Measurements from ENCODE around the gene FBXL3.

FBXL3 gene, protein sequence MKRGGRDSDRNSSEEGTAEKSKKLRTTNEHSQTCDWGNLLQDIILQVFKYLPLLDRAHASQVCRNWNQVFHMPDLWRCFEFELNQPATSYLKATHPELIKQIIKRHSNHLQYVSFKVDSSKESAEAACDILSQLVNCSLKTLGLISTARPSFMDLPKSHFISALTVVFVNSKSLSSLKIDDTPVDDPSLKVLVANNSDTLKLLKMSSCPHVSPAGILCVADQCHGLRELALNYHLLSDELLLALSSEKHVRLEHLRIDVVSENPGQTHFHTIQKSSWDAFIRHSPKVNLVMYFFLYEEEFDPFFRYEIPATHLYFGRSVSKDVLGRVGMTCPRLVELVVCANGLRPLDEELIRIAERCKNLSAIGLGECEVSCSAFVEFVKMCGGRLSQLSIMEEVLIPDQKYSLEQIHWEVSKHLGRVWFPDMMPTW

DNA sequence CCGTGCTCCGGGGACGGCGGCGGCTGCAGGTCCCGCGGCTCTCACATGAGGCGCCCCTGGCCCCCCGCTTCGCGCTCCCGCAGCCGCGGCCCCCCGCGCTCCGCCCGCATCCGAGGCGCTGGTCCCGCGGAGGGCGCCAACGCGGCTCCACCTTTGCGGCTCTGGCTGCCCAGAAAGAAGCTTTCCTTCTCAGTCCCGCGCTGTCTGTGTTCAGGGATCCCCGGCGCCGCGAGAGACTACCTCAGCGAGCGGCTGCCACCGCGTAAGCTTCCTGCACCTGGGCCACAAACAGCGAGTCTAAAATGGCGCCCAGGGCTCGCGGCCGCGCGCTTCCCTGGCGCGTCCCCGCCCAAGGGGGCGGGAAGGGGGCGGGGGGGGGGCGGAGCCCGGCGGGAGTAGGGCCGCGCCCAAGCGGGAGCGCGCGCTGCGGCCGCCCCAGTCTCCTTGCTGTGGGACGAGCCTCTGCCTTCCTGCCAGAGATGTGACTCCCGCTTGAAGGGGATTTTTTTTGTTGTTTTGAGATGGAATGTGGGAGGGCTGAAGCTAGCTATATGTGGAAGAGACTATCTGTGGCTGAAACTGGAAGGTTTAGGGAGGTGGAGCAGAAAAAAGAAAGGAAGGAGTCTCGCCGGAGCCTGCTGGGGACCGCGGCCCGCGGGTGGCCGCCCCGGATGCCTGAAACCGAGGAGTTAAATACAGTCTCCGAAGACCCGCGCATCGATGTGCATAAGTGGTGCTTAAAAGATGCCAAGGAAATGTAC lies at the start of gene FBXL3:
Gene FBXL3 (minus strand): TSS at position 299 of the 761 bp plus-strand sequence. CDS start 5,299 bp downstream, outside the sequence.
- peak; percentile 95 for DNase-seq (ENCODE audit: low spot score)
- TF ChIP-seq, protein P1, sequence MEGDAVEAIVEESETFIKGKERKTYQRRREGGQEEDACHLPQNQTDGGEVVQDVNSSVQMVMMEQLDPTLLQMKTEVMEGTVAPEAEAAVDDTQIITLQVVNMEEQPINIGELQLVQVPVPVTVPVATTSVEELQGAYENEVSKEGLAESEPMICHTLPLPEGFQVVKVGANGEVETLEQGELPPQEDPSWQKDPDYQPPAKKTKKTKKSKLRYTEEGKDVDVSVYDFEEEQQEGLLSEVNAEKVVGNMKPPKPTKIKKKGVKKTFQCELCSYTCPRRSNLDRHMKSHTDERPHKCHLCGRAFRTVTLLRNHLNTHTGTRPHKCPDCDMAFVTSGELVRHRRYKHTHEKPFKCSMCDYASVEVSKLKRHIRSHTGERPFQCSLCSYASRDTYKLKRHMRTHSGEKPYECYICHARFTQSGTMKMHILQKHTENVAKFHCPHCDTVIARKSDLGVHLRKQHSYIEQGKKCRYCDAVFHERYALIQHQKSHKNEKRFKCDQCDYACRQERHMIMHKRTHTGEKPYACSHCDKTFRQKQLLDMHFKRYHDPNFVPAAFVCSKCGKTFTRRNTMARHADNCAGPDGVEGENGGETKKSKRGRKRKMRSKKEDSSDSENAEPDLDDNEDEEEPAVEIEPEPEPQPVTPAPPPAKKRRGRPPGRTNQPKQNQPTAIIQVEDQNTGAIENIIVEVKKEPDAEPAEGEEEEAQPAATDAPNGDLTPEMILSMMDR (IDR thresholded peaks at IDR 0.05; ENCODE audit: extremely low read depth, missing control alignments), result no peak

DNA sequence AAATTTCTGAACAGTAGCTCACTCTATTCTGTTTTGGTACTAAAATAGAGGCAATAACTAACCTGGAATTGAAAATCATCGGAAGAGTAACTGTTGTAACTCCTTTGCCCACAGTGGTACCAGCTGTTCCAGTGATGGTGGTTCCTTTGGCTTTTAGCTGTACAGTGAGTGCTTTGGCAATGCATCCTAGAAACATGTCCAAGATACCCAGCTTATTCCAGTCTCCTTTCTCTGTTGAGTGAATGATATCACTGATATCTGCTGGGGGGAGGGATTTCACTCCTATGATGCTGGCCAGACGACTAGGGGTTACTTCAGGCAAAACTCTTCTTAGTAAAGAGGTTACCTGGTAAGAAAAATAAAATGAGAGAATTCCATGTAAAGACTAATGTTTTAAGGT lies 40.6 kb upstream of the FBXL3 start:
- TF ChIP-seq, protein P1 (IDR thresholded peaks at IDR 0.05; ENCODE audit: extremely low read depth, missing control alignments), result no peak
- DNase-seq (ENCODE audit: low spot score), result no peak

DNA sequence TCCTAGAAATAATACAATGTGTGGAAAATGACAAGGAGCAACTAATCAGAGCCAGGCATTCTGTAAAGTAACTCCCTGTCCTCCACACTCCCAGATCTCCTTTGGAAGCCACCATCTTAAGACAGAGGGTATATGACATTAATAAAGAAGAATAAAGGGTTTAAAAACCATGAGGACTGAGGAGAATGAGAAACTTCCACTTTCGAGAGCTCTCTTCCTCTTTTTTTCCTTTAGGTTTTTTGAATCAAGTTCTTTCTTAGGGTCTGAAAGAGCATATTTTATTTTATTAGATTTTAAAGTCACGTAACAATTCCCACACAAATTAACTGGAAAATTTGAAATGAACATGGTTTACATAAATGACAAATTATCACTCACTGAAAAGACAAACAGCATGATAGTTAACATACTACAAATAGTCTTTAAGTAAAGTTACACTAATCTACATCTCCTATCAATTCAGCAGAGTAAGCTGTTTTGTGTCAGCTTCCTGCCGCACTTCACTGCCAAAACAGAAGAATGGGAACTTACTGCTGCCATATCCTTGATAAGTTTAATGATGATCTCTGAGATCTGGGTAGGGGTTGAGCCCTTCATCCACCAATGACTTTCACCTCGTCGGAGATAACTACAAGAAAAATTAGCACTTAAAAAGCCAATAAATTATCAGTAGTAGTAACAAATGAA lies 38.6 kb upstream of the FBXL3 start:
- DNase-seq (ENCODE audit: low spot score), result no peak
- TF ChIP-seq, protein P1 (IDR thresholded peaks at IDR 0.05; ENCODE audit: extremely low read depth, missing control alignments), result no peak

DNA sequence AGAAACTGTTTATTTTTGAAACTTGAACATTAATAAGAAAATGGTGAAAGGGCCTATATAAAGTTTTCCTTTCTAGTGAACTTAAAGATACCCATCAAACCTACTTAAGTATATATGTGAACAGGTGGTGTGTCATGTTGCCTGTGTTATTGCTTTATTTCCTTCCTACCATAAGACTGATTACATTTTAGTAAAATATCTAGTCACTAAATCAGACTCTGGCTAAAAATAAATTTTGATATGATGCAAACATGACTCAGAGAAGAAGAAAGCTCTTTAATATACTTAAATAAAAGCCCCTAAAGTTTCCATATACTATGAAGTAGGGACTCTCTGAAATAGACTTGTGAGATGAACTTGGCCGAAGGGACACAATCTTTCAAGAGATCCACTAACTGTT lies 35.1 kb upstream of the FBXL3 start:
- DNase-seq (ENCODE audit: low spot score), result no peak
- TF ChIP-seq, protein P1 (IDR thresholded peaks at IDR 0.05; ENCODE audit: extremely low read depth, missing control alignments), result no peak

DNA sequence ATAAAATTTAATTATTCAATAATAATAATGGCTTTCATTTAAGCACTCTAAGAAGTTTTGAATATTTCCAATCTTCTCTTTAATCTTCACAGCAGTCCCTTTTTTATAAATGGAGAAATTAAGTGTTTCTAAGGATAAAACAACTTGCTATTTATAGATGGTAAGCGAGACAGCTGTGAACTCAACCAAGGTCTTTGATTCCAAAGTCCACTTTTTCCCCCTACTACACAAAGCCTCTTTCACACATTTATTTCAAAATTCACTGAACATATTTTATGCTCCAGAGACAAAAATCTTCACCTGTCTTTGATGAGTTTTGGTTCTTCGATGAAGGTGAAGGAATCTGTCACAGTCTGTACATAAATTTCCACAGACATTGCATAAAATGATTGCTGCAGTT lies 34.4 kb upstream of the FBXL3 start:
- TF ChIP-seq, protein P1 (IDR thresholded peaks at IDR 0.05; ENCODE audit: extremely low read depth, missing control alignments), result no peak

DNA sequence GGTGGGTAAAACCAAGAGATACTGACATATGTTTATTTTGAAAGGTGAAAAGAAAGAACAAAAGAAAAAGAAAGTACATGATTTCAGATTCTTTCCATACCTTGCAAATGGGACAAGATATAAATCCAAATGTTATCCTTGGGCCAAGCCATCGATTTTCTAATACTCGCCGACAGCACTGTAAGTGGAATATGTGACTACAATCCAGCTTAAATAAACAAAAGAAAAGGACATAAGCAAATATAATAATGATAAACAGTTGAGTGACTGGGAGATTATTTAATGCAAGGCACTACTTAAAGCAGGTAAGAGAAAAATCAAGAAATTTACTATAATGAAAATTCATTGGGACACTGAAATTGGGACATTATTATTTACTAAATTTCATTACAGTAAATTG lies 29.9 kb upstream of the FBXL3 start:
- TF ChIP-seq, protein P1 (IDR thresholded peaks at IDR 0.05; ENCODE audit: extremely low read depth, missing control alignments), result no peak

More for the DNA sequence above, 34.4 kb upstream of the FBXL3 start:
- no peak for DNase-seq (ENCODE audit: low spot score)

More for the DNA sequence above, 29.9 kb upstream of the FBXL3 start:
- DNase-seq (ENCODE audit: low spot score), result no peak
